Osteoblast (primary cell): ENCODE results near the gene PPOX. TPM values are rescaled to one million over a fixed set of nuclear protein-coding genes. Genes with fewer than 3 reads are reported as not detected.
A peak's percentile ranks its signal among the peaks of the same experiment; 100 is the strongest.

Source experiments
- DNase-seq: peaks from one replicate; pipeline ENCODE4 v3.0.0; 2011; ENCODE audit warnings: low spot score, mixed read lengths; ENCODE audit not compliant: insufficient read length; ENCODE audit errors: missing footprints
- H2AFZ ChIP-seq: 2 replicates; pipeline ENCODE4 v1.6.0; 2011; ENCODE audit warnings: mild to moderate bottlenecking, low read length
- H3K27ac ChIP-seq: 2 replicates; pipeline ENCODE4 v1.5.1; 2011; ENCODE audit warnings: mild to moderate bottlenecking, low read depth, low read length, moderate library complexity
- H3K27me3 ChIP-seq: 2 replicates; pipeline ENCODE4 v1.6.0; 2012; ENCODE audit warnings: mild to moderate bottlenecking, control low read depth, inconsistent platforms, low read length, moderate library complexity; ENCODE audit not compliant: insufficient read depth
- H3K36me3 ChIP-seq: 2 replicates; pipeline ENCODE4 v1.5.1; 2011; ENCODE audit warnings: mild to moderate bottlenecking, low read length, control low read depth, moderate library complexity; ENCODE audit not compliant: insufficient read depth
- H3K4me1 ChIP-seq: 2 replicates; pipeline ENCODE4 v1.5.1; 2011; ENCODE audit warnings: mild to moderate bottlenecking, low read length, control low read depth, moderate library complexity; ENCODE audit not compliant: insufficient read depth
- H3K4me2 ChIP-seq: 2 replicates; pipeline ENCODE4 v1.6.0; 2011; ENCODE audit warnings: mild to moderate bottlenecking, low read length; ENCODE audit not compliant: insufficient read depth
- H3K4me3 ChIP-seq: fragments of 200-600 bp; sonication (generic); 3 replicates; pipeline ENCODE4 v1.5.1; 2012; ENCODE audit warnings: mild to moderate bottlenecking, low read length, inconsistent platforms; ENCODE audit not compliant: insufficient read depth
- H3K79me2 ChIP-seq: 2 replicates; pipeline ENCODE4 v1.6.0; 2012; ENCODE audit warnings: mild to moderate bottlenecking, low read length, control low read depth, inconsistent platforms; ENCODE audit not compliant: insufficient read depth
- H3K9me3 ChIP-seq: 2 replicates; pipeline ENCODE4 v1.5.1; 2011; ENCODE audit warnings: low read depth, low read length, control low read depth
- H4K20me1 ChIP-seq: 2 replicates; pipeline ENCODE4 v1.6.0; 2012; ENCODE audit warnings: mild to moderate bottlenecking, low read length, control low read depth; ENCODE audit not compliant: insufficient read depth
- CTCF ChIP-seq: IDR thresholded peaks from 2 replicates; pipeline ENCODE4 v1.5.1; 2011; ENCODE audit warnings: mild to moderate bottlenecking, low read depth, low read length, moderate library complexity; ENCODE audit errors: extremely low read depth
- total RNA-seq: library from RNA; depleted of rRNA; stranded (reverse); fragments of >200 nt; gene quantifications from 2 replicates; pipeline ENCODE4 v1.2.3, GENCODE V29; 2012

The PPOX gene
- total RNA-seq, 1 donor: 19.5 TPM

GRCh38 chr1:161121042-161121650 is 45.1 kb upstream of the PPOX start:
- Histone ChIP-seq H3K27ac (no peak overlapping the region), H3K4me2 (no peak overlapping the region), H2AFZ (no peak overlapping the region), H3K4me1 (peaks cover 26% of the 10 kb centered on the region), H3K36me3 (peaks cover 57% of the 10 kb centered on the region), H3K9me3 (no peaks in the 10 kb centered on the region), H3K4me3 (no peak overlapping the region), H4K20me1 (peaks cover 19% of the 10 kb centered on the region), H3K27me3 (no peaks in the 10 kb centered on the region), H3K79me2 (peaks cover 61% of the 10 kb centered on the region)
- TF ChIP-seq CTCF: no peak
- peak; percentile 66 for DNase-seq

GRCh38 chr1:161121834-161122233 is 44.4 kb upstream of the PPOX start:
- Histone ChIP-seq H4K20me1 (peaks cover 17% of the 10 kb centered on the region), H3K79me2 (peaks cover 59% of the 10 kb centered on the region), H3K4me2 (no peak overlapping the region), H3K4me1 (peaks cover 22% of the 10 kb centered on the region), H3K9me3 (no peaks in the 10 kb centered on the region), H3K36me3 (peaks cover 58% of the 10 kb centered on the region), H3K27me3 (no peaks in the 10 kb centered on the region), H3K27ac (no peak overlapping the region), H3K4me3 (no peak overlapping the region), H2AFZ (no peak overlapping the region)
- no peak for TF ChIP-seq CTCF
- no peak for DNase-seq

- Histone ChIP-seq H4K20me1 (peaks cover 18% of the 10 kb centered on the region), H3K36me3 (peaks cover 58% of the 10 kb centered on the region)
- DNase-seq: no peak
Measured at GRCh38 chr1:161122967-161123366, 43.3 kb upstream of the PPOX start.

GRCh38 chr1:161127649-161128048 is 38.6 kb upstream of the PPOX start:
- Histone ChIP-seq H3K4me2 (no peak overlapping the region), H2AFZ (no peak overlapping the region), H3K36me3 (peaks cover 46% of the 10 kb centered on the region), H3K27me3 (no peaks in the 10 kb centered on the region), H4K20me1 (peaks cover 26% of the 10 kb centered on the region), H3K79me2 (peaks cover 87% of the 10 kb centered on the region), H3K4me1 (peaks cover 13% of the 10 kb centered on the region), H3K4me3 (no peak overlapping the region), H3K9me3 (no peaks in the 10 kb centered on the region), H3K27ac (no peak overlapping the region)
- TF ChIP-seq CTCF: no peak
- DNase-seq: no peak

More at GRCh38 chr1:161122967-161123366, 43.3 kb upstream of the PPOX start:
- no peak for TF ChIP-seq CTCF
- no peak overlapping the region for H3K4me3 ChIP-seq
- peaks cover 18% of the 10 kb centered on the region for H3K4me1 ChIP-seq
- H3K27ac ChIP-seq: no peak overlapping the region
- no peak overlapping the region for H2AFZ ChIP-seq
- H3K9me3 ChIP-seq: no peaks in the 10 kb centered on the region
- peaks cover 60% of the 10 kb centered on the region for H3K79me2 ChIP-seq
- H3K4me2 ChIP-seq: no peak overlapping the region
- no peaks in the 10 kb centered on the region for H3K27me3 ChIP-seq
